Panc1 (cell line): Measurements from ENCODE around the gene NTM. TPM values are rescaled to one million over a fixed set of nuclear protein-coding genes. Genes with fewer than 3 reads are reported as not detected.

Experiments
- ATAC-seq: fragments of 200-7000 bp; cut with Tn5 transposase; 2 replicates; pipeline ENCODE4 v1.9.1; 2020; ENCODE audit warnings: mild to moderate bottlenecking, moderate library complexity
- BruUV-seq: library from RNA; stranded (reverse); fragments of 400-500 nt; replicated peaks from 2 replicates; lab custom pipeline; 2021; lab: Mats Ljungman, UMichigan
- CTCF ChIA-PET: fragments of 300-600 bp; sonication (Branson Sonifier 250); formaldehyde crosslinking; loops from one replicate; lab custom pipeline; 2022; ENCODE audit warnings: antibody characterized with exemption; lab: Charles Lee
- POLR2A ChIA-PET: fragments of 300-600 bp; sonication (Branson Sonifier 250); formaldehyde crosslinking; loops from one replicate; lab custom pipeline; 2022; ENCODE audit warnings: antibody characterized with exemption; lab: Charles Lee
- DNase-seq: peaks from one replicate; pipeline ENCODE4 v3.0.0-alpha.2; 2010; ENCODE audit warnings: low read depth, low spot score
- H3K27ac ChIP-seq: 2 replicates; pipeline ENCODE4 v1.5.1; 2011; ENCODE audit warnings: mild to moderate bottlenecking, low read length, inconsistent platforms
- H3K27me3 ChIP-seq: fragments of 200-500 bp; sonication (Bioruptor generic); 2 replicates; pipeline ENCODE4 v1.6.0; 2014; ENCODE audit warnings: low read length, inconsistent platforms; ENCODE audit not compliant: control insufficient read depth, insufficient read depth
- H3K36me3 ChIP-seq: fragments of 200-500 bp; sonication (Bioruptor generic); 2 replicates; pipeline ENCODE4 v1.5.1; 2014; ENCODE audit warnings: inconsistent platforms, mild to moderate bottlenecking, low read length, moderate library complexity; ENCODE audit not compliant: control insufficient read depth, insufficient read depth
- H3K4me1 ChIP-seq: 2 replicates; pipeline ENCODE4 v1.5.1; 2011; ENCODE audit warnings: inconsistent platforms, mild to moderate bottlenecking, low read length, moderate library complexity; ENCODE audit not compliant: control insufficient read depth, insufficient read depth
- H3K4me3 ChIP-seq, 2 experiments: 2 replicates each; pipeline ENCODE4 v1.5.1; 2011 to 2012; ENCODE audit warnings: low read depth in 2 of 2, low read length in 2 of 2, mild to moderate bottlenecking in 2 of 2, inconsistent platforms in 1 of 2, moderate library complexity in 1 of 2
- H3K9me3 ChIP-seq: fragments of 200-500 bp; sonication (Bioruptor generic); 2 replicates; pipeline ENCODE4 v1.5.1; 2014; ENCODE audit warnings: low read depth, mild to moderate bottlenecking, inconsistent platforms, low read length, moderate library complexity; ENCODE audit not compliant: control insufficient read depth, insufficient read depth
- CTCF ChIP-seq: fragments of 450-650 bp; IDR thresholded peaks from 2 replicates; pipeline ENCODE4 v1.5.1; 2017; ENCODE audit warnings: mild to moderate bottlenecking
- POLR2AphosphoS5 ChIP-seq: IDR thresholded peaks from 2 replicates; pipeline ENCODE4 v1.6.1; 2012; ENCODE audit warnings: mild to moderate bottlenecking, low read depth, low read length, moderate library complexity
- REST ChIP-seq, 2 experiments: IDR thresholded peaks; 2 replicates each; pipeline ENCODE4 v1.6.1; 2011 to 2012; ENCODE audit warnings: low read depth in 2 of 2, control low read depth in 1 of 2, low read length in 1 of 2, mild to moderate bottlenecking in 1 of 2, moderate library complexity in 1 of 2; ENCODE audit not compliant: insufficient read depth in 1 of 2
- SIN3A ChIP-seq: IDR thresholded peaks from 2 replicates; pipeline ENCODE4 v1.6.1; 2012; ENCODE audit warnings: low read depth, mild to moderate bottlenecking, low read length, moderate library complexity, borderline replicate concordance; ENCODE audit not compliant: insufficient read depth
- TCF7L2 ChIP-seq: IDR thresholded peaks from 2 replicates; pipeline ENCODE4 v1.6.1; 2011; ENCODE audit warnings: mild to moderate bottlenecking, low read depth, low read length, inconsistent platforms
- in situ Hi-C: cut with HindIII; loops from 2 replicates; pipeline ENCODE4 v1.10.0; 2016; ENCODE audit warnings: low sequenced_read_pairs, low pct_unique_long_range_greater_than_20kb
- intact Hi-C: fragments of 100-400 bp; cut with micrococcal nuclease; formaldehyde crosslinking; loops from one replicate; pipeline ENCODE4 v1.10.0; 2022; ENCODE audit not compliant: unreplicated experiment
- total RNA-seq: library from RNA; stranded (reverse); gene quantifications from one replicate; pipeline ENCODE4 v1.2.1, GENCODE V29; 2021; ENCODE audit not compliant: unreplicated experiment

NTM gene
- total RNA-seq, 1 experiment from 2014 or later: 0.10 TPM

GRCh38 chr11:131884461-131885073, 514.2 kb downstream of the NTM start:
- H3K27me3 ChIP-seq: no peaks in the 10 kb centered on the region
- H3K4me1 ChIP-seq: no peaks in the 10 kb centered on the region
- in situ Hi-C loops (no loop called here), intact Hi-C loops (no loop called here)
- no peak overlapping the region for H3K27ac ChIP-seq
- CTCF ChIA-PET: no interaction called here
- POLR2A ChIA-PET: no interaction called here
- no peak overlapping the region for H3K4me3 ChIP-seq
- ATAC-seq (no peak), DNase-seq (no peak)
- TF ChIP-seq REST (IDR thresholded peaks at IDR 0.05; ENCODE audit: insufficient read depth in 1 of 2, low read depth in 2 of 2, low read length in 1 of 2) (no peak), TCF7L2 (no peak), POLR2AphosphoS5 (no peak), SIN3A (no peak), CTCF (no peak)
- no TSS peak for BruUV-seq
- H3K36me3 ChIP-seq: no peaks in the 10 kb centered on the region
- no peaks in the 10 kb centered on the region for H3K9me3 ChIP-seq

- no peak for TF ChIP-seq TCF7L2
- TF ChIP-seq POLR2AphosphoS5: no peak
- TF ChIP-seq CTCF: no peak
- no peak for TF ChIP-seq REST (IDR thresholded peaks at IDR 0.05; ENCODE audit: insufficient read depth in 1 of 2, low read depth in 2 of 2, low read length in 1 of 2)
- no peak for TF ChIP-seq SIN3A
- in situ Hi-C loops: no loop called here
- ATAC-seq: no peak
Observed at GRCh38 chr11:131885431-131885830, 515.0 kb downstream of the NTM start.

More at GRCh38 chr11:131885431-131885830, 515.0 kb downstream of the NTM start:
- intact Hi-C loops: no loop called here
- Histone ChIP-seq H3K4me3 (no peak overlapping the region), H3K27ac (no peak overlapping the region), H3K27me3 (no peaks in the 10 kb centered on the region), H3K9me3 (no peaks in the 10 kb centered on the region), H3K36me3 (no peaks in the 10 kb centered on the region), H3K4me1 (no peaks in the 10 kb centered on the region)
- no peak for DNase-seq
- ChIA-PET POLR2A (no interaction called here), CTCF (interaction anchor here (0.6 kb wide), 1 partner anchor 142 kb away, joined by 5 read pairs; no protein-coding TSS in a partner anchor)
- no TSS peak for BruUV-seq
